RWPE1 (cell line): ENCODE measurements around the gene ATP13A5.

Experiments used
- CTCF ChIA-PET: fragments of 350-600 bp; sonication (Branson Sonifier 250); formaldehyde crosslinking; extraction: SDS; loops from one replicate; lab custom pipeline; 2021; lab: Yijun Ruan, JAX
- POLR2A ChIA-PET: fragments of 400-600 bp; formaldehyde crosslinking; extraction: SDS; loops from one replicate; lab custom pipeline; 2020; ENCODE audit warnings: antibody characterized with exemption; ENCODE audit not compliant: low non-redundant PET; lab: Yijun Ruan, JAX
- DNase-seq: peaks from one replicate; pipeline ENCODE4 v3.0.0; 2012; ENCODE audit warnings: low spot score
- H3K27ac ChIP-seq: fragments of 450-650 bp; 2 replicates; pipeline ENCODE4 v1.5.1; 2017
- TF ChIP-seq, protein P1 (sequence below): fragments of 450-650 bp; conservative IDR thresholded peaks from 2 replicates; pipeline ENCODE4 v1.5.1; 2017; ENCODE audit warnings: low read depth, mild to moderate bottlenecking

ATP13A5 gene

DNA sequence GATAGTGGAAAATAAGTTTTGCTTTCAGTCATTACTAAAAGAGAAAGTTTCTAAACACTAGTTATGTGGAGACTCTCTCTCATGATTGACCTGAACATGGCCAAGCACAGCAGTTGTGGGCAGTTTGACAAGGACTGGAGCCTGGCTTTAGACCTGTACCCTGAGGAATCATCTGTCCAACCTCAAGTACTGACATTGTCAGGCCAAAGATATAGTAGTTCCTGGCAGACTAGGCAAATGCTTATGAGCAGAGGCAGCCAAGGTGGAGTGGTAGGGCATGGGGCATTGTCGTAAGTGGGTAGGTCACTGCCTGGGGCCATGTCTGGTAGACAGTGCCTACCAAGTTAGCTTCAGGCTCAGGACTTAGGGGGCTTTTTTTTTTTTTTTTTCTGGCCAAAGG is 116.6 kb downstream of the ATP13A5 start:
- POLR2A ChIA-PET: no interaction called here
- DNase-seq: no peak
- CTCF ChIA-PET: interaction anchor here (0.6 kb wide), 1 partner anchor 198 kb away, joined by 3 read pairs; no protein-coding TSS in a partner anchor
- H3K27ac ChIP-seq: no peak overlapping the region
- TF ChIP-seq, protein P1, sequence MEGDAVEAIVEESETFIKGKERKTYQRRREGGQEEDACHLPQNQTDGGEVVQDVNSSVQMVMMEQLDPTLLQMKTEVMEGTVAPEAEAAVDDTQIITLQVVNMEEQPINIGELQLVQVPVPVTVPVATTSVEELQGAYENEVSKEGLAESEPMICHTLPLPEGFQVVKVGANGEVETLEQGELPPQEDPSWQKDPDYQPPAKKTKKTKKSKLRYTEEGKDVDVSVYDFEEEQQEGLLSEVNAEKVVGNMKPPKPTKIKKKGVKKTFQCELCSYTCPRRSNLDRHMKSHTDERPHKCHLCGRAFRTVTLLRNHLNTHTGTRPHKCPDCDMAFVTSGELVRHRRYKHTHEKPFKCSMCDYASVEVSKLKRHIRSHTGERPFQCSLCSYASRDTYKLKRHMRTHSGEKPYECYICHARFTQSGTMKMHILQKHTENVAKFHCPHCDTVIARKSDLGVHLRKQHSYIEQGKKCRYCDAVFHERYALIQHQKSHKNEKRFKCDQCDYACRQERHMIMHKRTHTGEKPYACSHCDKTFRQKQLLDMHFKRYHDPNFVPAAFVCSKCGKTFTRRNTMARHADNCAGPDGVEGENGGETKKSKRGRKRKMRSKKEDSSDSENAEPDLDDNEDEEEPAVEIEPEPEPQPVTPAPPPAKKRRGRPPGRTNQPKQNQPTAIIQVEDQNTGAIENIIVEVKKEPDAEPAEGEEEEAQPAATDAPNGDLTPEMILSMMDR: no peak

DNA sequence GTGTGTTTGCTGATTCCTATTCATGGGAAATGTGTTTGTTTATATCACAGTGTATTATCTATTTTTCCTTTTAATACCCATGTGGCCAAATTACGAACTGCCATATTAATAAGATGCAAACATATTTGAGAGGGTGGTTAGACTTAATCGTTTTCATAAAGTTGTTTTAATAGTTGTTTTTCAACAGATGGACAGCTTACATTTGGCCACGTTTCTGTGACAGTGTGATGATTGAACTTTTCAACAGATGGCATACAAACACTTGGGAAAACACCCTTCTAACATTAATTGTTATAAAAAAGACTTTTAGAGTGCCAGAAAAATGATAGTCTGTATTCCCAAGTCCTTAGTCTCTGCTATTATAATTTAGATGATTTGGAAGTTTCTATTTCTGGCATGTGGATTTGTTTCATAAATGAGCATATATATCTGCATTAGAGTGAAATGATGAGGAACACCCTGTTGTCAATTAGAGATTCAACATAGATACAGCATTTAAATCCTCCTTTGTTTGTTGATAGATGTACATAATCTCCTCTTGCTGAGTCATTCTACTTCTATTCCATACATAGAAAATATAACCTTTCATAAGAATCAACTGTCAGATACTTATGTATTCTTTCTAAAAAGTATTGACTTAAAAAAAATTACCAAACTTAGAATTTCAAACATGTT is 124.4 kb downstream of the ATP13A5 start:
- ChIA-PET POLR2A (no interaction called here), CTCF (no interaction called here)
- TF ChIP-seq, protein P1: no peak
- no peak for DNase-seq
- H3K27ac ChIP-seq: no peak overlapping the region

DNA sequence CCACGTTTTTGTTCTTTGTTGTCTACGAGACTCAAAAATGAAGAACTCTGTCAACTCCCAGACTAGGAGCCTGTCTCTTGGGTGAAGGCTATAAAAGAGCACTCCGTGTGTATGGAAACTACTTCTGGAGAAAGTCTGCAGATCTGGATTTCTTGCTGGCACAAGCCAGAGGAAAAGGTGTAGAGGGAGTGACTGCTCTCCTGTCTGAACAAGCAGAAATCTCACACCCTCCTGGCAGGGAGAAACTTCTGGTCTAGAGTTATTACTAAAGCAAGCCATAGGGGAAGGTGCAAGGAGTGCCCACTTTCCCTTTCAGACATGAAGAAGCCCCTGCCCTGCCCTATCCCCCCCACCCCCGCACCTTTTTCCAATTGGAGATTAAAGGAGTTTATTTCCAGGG is 128.1 kb downstream of the ATP13A5 start:
- no peak for DNase-seq
- ChIA-PET POLR2A (no interaction called here), CTCF (no interaction called here)
- TF ChIP-seq, protein P1: no peak
- H3K27ac ChIP-seq: no peak overlapping the region

DNA sequence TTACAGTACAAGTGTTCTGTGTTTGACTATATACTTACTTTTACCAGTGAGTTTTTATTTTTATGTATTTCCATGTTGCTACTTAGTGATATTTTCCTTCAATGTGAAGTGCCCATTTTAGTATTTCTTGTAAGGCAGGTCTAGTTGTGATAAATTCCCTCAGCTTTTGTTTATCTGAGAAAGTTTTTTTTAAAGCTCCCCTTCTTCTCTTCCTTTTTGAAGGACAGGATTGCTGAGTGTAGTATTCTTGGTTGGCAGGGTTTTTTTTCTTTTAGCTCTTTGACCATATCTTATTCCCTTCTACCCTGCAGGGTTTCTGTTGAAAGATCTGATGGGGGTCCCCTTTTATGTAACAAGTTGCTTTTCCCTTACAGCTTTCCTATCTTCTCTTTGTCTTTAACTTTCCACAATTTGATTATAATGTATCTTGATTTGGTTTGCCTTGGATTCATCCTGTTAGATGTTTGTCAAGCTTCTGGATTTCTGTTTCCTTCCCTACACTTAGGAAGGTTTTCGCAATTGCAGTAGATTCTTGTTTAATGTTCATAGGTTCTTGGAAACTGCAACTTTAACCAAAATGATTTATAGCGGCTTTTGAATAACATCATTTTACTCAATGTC is 129.6 kb downstream of the ATP13A5 start:
- no peak for DNase-seq
- TF ChIP-seq, protein P1: no peak
- ChIA-PET POLR2A (interaction anchor here (0.5 kb wide), 1 partner anchor 255 kb away, joined by 3 read pairs; no protein-coding TSS in a partner anchor), CTCF (no interaction called here)
- H3K27ac ChIP-seq: no peak overlapping the region

DNA sequence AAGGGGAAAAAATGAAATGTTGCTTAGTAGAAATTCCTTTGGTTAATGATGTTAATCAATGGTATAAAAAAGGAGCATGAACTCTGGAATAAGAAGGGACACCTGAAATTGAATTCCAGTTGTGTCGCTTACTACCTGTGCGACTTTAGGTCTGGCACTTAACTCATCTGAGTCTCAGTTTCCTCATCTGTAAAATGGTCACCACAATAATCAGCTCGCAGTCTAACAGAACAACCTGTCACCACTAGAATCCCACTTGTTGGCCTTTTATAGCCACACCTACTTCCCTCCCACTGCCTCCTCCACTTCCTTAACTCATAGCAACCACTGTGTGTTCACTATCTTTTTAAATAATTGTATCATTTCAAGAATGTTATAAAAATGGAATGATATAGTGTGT is 135.0 kb downstream of the ATP13A5 start:
- no peak overlapping the region for H3K27ac ChIP-seq
- DNase-seq: no peak
- ChIA-PET POLR2A (no interaction called here), CTCF (interaction anchor here (0.8 kb wide), 1 partner anchor 23 kb away, joined by 7 read pairs; no protein-coding TSS in a partner anchor)
- TF ChIP-seq, protein P1: no peak

DNA sequence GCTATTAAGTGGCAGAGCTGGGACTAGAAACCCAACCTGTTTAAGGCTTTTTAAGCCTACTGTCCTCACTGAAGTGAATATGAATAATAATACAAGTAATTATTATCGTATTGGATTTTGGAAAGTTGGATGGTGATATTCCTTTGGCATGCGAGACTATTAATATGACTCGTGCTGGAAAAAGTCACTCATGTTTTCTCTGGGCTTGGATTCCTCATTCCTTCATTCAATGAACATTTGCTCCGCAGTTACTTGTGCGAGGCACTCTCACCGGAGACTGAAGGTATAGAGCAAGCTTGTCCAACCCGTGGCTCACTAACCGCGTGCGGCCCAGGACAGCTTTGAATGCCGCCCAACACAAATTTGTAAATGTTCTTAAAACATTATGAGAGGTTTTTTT is 136.8 kb downstream of the ATP13A5 start:
- no peak overlapping the region for H3K27ac ChIP-seq
- ChIA-PET CTCF (no interaction called here), POLR2A (no interaction called here)
- DNase-seq: peak; percentile 10
- TF ChIP-seq, protein P1: no peak
